Sigmoid colon (tissue), 4 donors: ENCODE measurements around the gene MBNL1.

Experiments used
- POLR2A ChIP-seq, 2 donors: fragments of 450-650 bp; IDR thresholded peaks; one replicate each; pipeline ENCODE4 v1.6.1; 2016; ENCODE audit warnings: antibody characterized with exemption in 2 of 2, mild to moderate bottlenecking in 2 of 2, moderate library complexity in 2 of 2
- POLR2AphosphoS5 ChIP-seq, 4 donors: sonication (generic); formaldehyde crosslinking; IDR thresholded peaks; one replicate each; pipeline ENCODE4 v1.6.1; 2017; ENCODE audit warnings: antibody characterized with exemption in 4 of 4

GRCh38 chr3:152359385-152360248 lies 90.9 kb downstream of the MBNL1 start:
- TF ChIP-seq POLR2A (IDR thresholded peaks at IDR 0.05) (no peak), POLR2AphosphoS5 (IDR thresholded peaks at IDR 0.05) (no peak)
